HepG2 (cell line): Measurements from ENCODE around the gene S100A7. TPM values are rescaled to one million over a fixed set of nuclear protein-coding genes. Genes with fewer than 3 reads are reported as not detected.

Experiments used
- BORCS8-MEF2B ChIP-seq: sonication (generic); formaldehyde crosslinking; IDR thresholded peaks from 2 replicates; pipeline ENCODE4 v1.8.0; 2022; ENCODE audit warnings: mild to moderate bottlenecking, missing genetic modification reagents
- CCAR2 ChIP-seq: fragments of 200-400 bp; formaldehyde crosslinking; optimal IDR thresholded peaks from 2 replicates; pipeline ENCODE3; 2018; ENCODE audit warnings: low read depth, mild to moderate bottlenecking, low read length, moderate library complexity
- KAT8 ChIP-seq: IDR thresholded peaks from 2 replicates; pipeline ENCODE4 v1.6.1; 2016; ENCODE audit warnings: missing genetic modification reagents, missing compliant biosample characterization
- KLF9 ChIP-seq: IDR thresholded peaks from 2 replicates; pipeline ENCODE4 v1.6.1; 2016; ENCODE audit warnings: low read depth
- NCOA2 ChIP-seq: sonication (generic); formaldehyde crosslinking; IDR thresholded peaks from 2 replicates; pipeline ENCODE4 v1.8.0; 2022; ENCODE audit warnings: inconsistent platforms
- NKX3-1 ChIP-seq: sonication (generic); formaldehyde crosslinking; IDR thresholded peaks from 2 replicates; pipeline ENCODE4 v1.5.0; 2020; ENCODE audit warnings: missing genetic modification reagents
- PBX3 ChIP-seq: sonication (generic); formaldehyde crosslinking; IDR thresholded peaks from 2 replicates; pipeline ENCODE4 v1.8.1; 2023; ENCODE audit warnings: missing genetic modification reagents, inconsistent platforms, borderline replicate concordance
- SALL1 ChIP-seq: sonication (generic); formaldehyde crosslinking; IDR thresholded peaks from 2 replicates; pipeline ENCODE4 v1.8.0; 2022; ENCODE audit warnings: mild to moderate bottlenecking, missing genetic modification reagents
- SAP130 ChIP-seq: IDR thresholded peaks from 2 replicates; pipeline ENCODE4 v1.6.1; 2016; ENCODE audit warnings: low read depth
- SMAD3 ChIP-seq: sonication (generic); formaldehyde crosslinking; IDR thresholded peaks from 2 replicates; pipeline ENCODE4 v1.4.0; 2020; ENCODE audit warnings: missing genetic modification reagents
- SNAPC2 ChIP-seq: sonication (generic); formaldehyde crosslinking; IDR thresholded peaks from 2 replicates; pipeline ENCODE4 v1.8.1; 2022; ENCODE audit warnings: mild to moderate bottlenecking, missing genetic modification reagents
- TFE3 ChIP-seq: IDR thresholded peaks from 2 replicates; pipeline ENCODE4 v1.6.1; 2016
- THAP7 ChIP-seq: sonication (generic); formaldehyde crosslinking; IDR thresholded peaks from 2 replicates; pipeline ENCODE4 v1.8.1; 2023; ENCODE audit warnings: mild to moderate bottlenecking, missing genetic modification reagents
- THRA ChIP-seq: sonication (generic); formaldehyde crosslinking; IDR thresholded peaks from 2 replicates; pipeline ENCODE4 v1.4.0; 2020; ENCODE audit warnings: missing genetic modification reagents, borderline replicate concordance
- XBP1 ChIP-seq: sonication (generic); formaldehyde crosslinking; IDR thresholded peaks from 2 replicates; pipeline ENCODE4 v1.5.0; 2020; ENCODE audit warnings: missing genetic modification reagents
- ZBTB26 ChIP-seq: IDR thresholded peaks from 2 replicates; pipeline ENCODE4 v1.6.1; 2016; ENCODE audit warnings: missing compliant biosample characterization, missing genetic modification reagents, borderline replicate concordance
- ZFY ChIP-seq: sonication (generic); formaldehyde crosslinking; IDR thresholded peaks from 2 replicates; pipeline ENCODE4 v1.4.0; 2020; ENCODE audit warnings: missing genetic modification reagents
- ZNF20 ChIP-seq: sonication (generic); formaldehyde crosslinking; IDR thresholded peaks from 2 replicates; pipeline ENCODE4 v1.4.0; 2020; ENCODE audit warnings: mild to moderate bottlenecking, moderate library complexity, missing genetic modification reagents
- ZNF503 ChIP-seq: sonication (generic); formaldehyde crosslinking; IDR thresholded peaks from 2 replicates; pipeline ENCODE4 v1.4.0; 2020; ENCODE audit warnings: missing genetic modification reagents
- ZNF557 ChIP-seq: sonication (generic); formaldehyde crosslinking; IDR thresholded peaks from 2 replicates; pipeline ENCODE4 v1.4.0; 2020; ENCODE audit warnings: missing genetic modification reagents
- polyA plus RNA-seq, 8 experiments: library from polyadenylated mRNA; depleted of rRNA in 3 of 8; stranded (reverse) in 7 of 8; unstranded in 1 of 8; fragments of >200 nt; fragmentation: Illumina TruSeq in 4 of 8; extraction: Trizol in 4 of 8; gene quantifications; 2 replicates each; pipeline versions ENCODE4 v1.2.1 to v1.2.3, GENCODE V29; 2011 to 2016; ENCODE audit warnings: low read depth in 4 of 8, missing spikeins in 1 of 8, mixed read lengths in 1 of 8; ENCODE audit not compliant: insufficient read depth in 1 of 8
- total RNA-seq, 5 experiments: library from RNA; depleted of rRNA; stranded (reverse); fragments of >200 nt; fragmentation: Illumina TruSeq; extraction: Trizol; gene quantifications; 2 replicates each; pipeline ENCODE4 v1.2.3, GENCODE V29; 2016; ENCODE audit warnings: low read depth in 1 of 5

S100A7 gene
- total and polyA plus RNA-seq, 2 of the 13 experiments (the other 11 are each of a cell fraction or from before 2014, with no cell fraction given): not detected

- TF ChIP-seq TFE3: peak; percentile 68
- peak; percentile 65 for TF ChIP-seq SALL1
- TF ChIP-seq BORCS8-MEF2B (CRISPR knock-in tag): 0 out of 2 replicates have a peak, but pooled peaks have one; percentile 42
- TF ChIP-seq SNAPC2 (CRISPR knock-in tag): 0 out of 2 replicates have a peak, but pooled peaks have one; percentile 40
- TF ChIP-seq XBP1: peak; percentile 45; the same call in 1 of the 2 replicates
- peak; percentile 82 for TF ChIP-seq SMAD3 (CRISPR knock-in tag)
- peak; percentile 45; the same call in 1 of the 2 replicates for TF ChIP-seq SAP130
- TF ChIP-seq NKX3-1: peak; percentile 93
- TF ChIP-seq THRA (CRISPR knock-in tag): peak; percentile 54; the same call in 1 of the 2 replicates
- peak; percentile 86; the same call in 1 of the 2 replicates for TF ChIP-seq ZNF557 (CRISPR knock-in tag)
- no peak for TF ChIP-seq THAP7
- TF ChIP-seq NCOA2 (CRISPR knock-in tag): peak; percentile 54; the same call in 1 of the 2 replicates
- 0 out of 2 replicates have a peak, but pooled peaks have one; percentile 57 for TF ChIP-seq PBX3
- TF ChIP-seq ZNF20 (CRISPR knock-in tag): peak; percentile 93
- TF ChIP-seq KAT8 (CRISPR knock-in tag): 0 out of 2 replicates have a peak, but pooled peaks have one; percentile 39
- no peak for TF ChIP-seq CCAR2
- TF ChIP-seq ZNF503 (CRISPR knock-in tag): no peak
- TF ChIP-seq ZFY (CRISPR knock-in tag): no peak
- TF ChIP-seq KLF9 (CRISPR knock-in tag): peak; percentile 32; the same call in 1 of the 2 replicates
- TF ChIP-seq ZBTB26 (CRISPR knock-in tag): peak; percentile 66; the same call in 1 of the 2 replicates
These were observed 37.9 kb downstream of the S100A7 start (continued) for GRCh38 chr1:153422450-153423068.
